ENCODE data around the gene OSBPL2.

DNA sequence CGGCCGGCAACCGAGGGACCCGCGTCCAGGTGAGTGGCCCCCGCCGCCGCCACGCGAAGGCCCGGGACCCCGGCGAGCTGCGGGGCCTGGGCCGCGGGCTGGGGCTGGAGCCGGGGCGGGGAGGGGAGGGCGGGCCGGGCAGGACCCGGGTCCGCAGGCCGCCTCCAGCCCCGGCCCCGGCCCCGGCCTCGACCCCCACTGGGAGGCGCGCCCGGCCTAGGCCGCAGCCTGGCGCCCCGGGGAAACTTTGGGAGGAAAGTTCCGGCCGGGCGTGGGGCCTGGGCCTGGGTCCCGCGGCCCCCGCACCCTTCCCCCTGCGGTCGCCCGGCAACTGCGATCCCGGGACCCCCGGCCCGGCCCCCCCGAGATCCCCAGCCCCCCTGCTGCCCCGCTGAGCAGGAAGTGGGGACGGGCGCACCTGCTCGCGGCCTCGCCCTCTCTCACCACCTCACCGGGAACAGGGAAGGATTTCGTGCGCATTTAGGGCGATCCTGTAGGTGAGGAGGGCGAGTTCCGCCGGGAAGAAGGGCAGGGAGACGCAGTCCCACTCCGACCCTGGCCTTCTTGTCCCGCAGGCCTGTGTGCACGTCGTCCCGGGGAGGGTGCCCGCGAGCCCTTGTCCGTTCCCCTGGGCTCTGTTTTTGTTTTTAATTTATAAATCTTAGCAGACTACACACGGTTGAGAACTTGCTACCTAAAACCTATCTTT lies 402 bp downstream of the OSBPL2 start:
- no peak for TF ChIP-seq POLR2A (IDR thresholded peaks at IDR 0.05)
- TF ChIP-seq, protein P1, sequence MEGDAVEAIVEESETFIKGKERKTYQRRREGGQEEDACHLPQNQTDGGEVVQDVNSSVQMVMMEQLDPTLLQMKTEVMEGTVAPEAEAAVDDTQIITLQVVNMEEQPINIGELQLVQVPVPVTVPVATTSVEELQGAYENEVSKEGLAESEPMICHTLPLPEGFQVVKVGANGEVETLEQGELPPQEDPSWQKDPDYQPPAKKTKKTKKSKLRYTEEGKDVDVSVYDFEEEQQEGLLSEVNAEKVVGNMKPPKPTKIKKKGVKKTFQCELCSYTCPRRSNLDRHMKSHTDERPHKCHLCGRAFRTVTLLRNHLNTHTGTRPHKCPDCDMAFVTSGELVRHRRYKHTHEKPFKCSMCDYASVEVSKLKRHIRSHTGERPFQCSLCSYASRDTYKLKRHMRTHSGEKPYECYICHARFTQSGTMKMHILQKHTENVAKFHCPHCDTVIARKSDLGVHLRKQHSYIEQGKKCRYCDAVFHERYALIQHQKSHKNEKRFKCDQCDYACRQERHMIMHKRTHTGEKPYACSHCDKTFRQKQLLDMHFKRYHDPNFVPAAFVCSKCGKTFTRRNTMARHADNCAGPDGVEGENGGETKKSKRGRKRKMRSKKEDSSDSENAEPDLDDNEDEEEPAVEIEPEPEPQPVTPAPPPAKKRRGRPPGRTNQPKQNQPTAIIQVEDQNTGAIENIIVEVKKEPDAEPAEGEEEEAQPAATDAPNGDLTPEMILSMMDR (IDR thresholded peaks at IDR 0.05), result no peak
